Vagina (tissue), 2 donors: ENCODE measurements around the gene CUX1. TPM values are rescaled to one million over a fixed set of nuclear protein-coding genes. Genes with fewer than 3 reads are reported as not detected.
"Not testable (repeated sequence)": the region's sequence is repeated elsewhere in the genome, so short reads cannot be mapped to it uniquely, and the experiment has no call there.

Experiments
- DNase-seq, 2 donors: peaks; one replicate each; pipeline ENCODE4 v3.0.0-alpha.2; 2017; ENCODE audit errors: extremely low spot score in 2 of 2
- H3K27ac ChIP-seq: fragments of 200-600 bp; sonication (generic); one replicate; pipeline ENCODE4 v1.5.1; 2019
- H3K27me3 ChIP-seq: fragments of 200-600 bp; sonication (generic); one replicate; pipeline ENCODE4 v1.5.1; 2019
- H3K36me3 ChIP-seq, 2 donors: fragments of 200-600 bp; sonication (generic); one replicate each; pipeline ENCODE4 v1.5.1; 2017 to 2019
- H3K4me1 ChIP-seq: fragments of 200-600 bp; sonication (generic); one replicate; pipeline ENCODE4 v1.5.1; 2019
- H3K4me3 ChIP-seq, 2 donors: fragments of 200-600 bp; sonication (generic); 1 replicate in 1 of 2; 2 replicates in 1 of 2; pipeline ENCODE4 v1.5.1; 2016 to 2019
- H3K9me3 ChIP-seq: fragments of 200-600 bp; sonication (generic); one replicate; pipeline ENCODE4 v1.5.1; 2019
- POLR2A ChIP-seq, 2 donors: fragments of 450-650 bp; IDR thresholded peaks; one replicate each; pipeline ENCODE4 v1.6.1; 2017; ENCODE audit warnings: antibody characterized with exemption in 2 of 2, mild to moderate bottlenecking in 2 of 2, moderate library complexity in 2 of 2
- POLR2AphosphoS5 ChIP-seq, 2 donors: sonication (generic); formaldehyde crosslinking; IDR thresholded peaks; one replicate each; pipeline ENCODE4 v1.9.0; 2017; ENCODE audit warnings: antibody characterized with exemption in 2 of 2, mild to moderate bottlenecking in 2 of 2, low read depth in 1 of 2; ENCODE audit not compliant: insufficient read depth in 1 of 2
- intact Hi-C: fragments of 100-400 bp; cut with DNase I; formaldehyde crosslinking; loops from one replicate; pipeline ENCODE4 v1.15.1; 2023
- total RNA-seq: library from RNA; depleted of rRNA; stranded (reverse); fragments of >200 nt; gene quantifications from one replicate; pipeline ENCODE4 v1.2.3, GENCODE V29; 2016
- TF ChIP-seq, protein P1 (sequence below), 3 experiments: fragments of 450-650 bp in 2 of 3; fragments of 200-600 bp in 1 of 3; sonication (generic) in 1 of 3; IDR thresholded peaks; one replicate each; pipeline ENCODE4 v1.5.1; 2017 to 2019; ENCODE audit warnings: antibody characterized with exemption in 3 of 3, mild to moderate bottlenecking in 2 of 3, moderate library complexity in 2 of 3

The CUX1 gene
- total RNA-seq, 1 donor from 2014 or later = 65.3 TPM

DNA sequence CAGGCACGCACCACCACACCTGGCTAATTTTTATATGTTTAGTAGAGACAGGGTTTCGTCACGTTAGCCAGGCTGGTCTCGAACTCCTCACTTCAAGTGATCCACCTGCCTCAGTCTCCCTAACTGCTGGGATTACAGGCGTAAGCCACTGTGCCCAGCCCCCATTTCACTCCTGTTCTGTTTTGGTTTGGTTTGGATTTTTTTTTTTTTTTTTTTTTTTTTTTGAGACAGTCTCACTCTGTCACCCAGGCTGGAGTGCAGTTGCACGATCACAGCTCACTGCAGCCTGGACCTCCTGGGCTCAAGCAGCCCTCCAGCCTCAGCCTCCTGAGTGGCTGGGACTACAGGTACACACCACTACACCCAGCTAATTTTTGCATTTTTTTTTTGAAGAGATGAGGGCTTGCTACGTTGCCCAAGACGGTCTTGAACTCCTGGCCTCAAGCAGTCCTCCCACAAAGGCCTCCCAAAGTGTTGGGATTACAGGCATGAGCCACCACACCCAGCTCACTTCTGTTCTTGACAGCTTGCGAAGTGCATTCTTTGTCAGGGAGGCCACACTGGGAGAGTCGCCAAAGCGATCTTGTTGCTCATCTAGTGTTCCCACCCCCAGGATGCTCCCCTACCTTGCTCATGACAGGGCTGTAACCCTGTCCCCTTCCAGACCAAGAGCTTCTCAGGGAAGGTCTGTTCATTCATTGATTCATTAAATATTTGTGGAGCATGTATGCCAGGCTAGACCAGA is 229.1 kb downstream of the CUX1 start:
- H3K27me3 ChIP-seq = no peaks in the 10 kb centered on the region
- H3K36me3 ChIP-seq = no peaks in the 10 kb centered on the region
- H3K9me3 ChIP-seq = no peaks in the 10 kb centered on the region
- peaks cover 14% of the 10 kb centered on the region for H3K4me1 ChIP-seq
- DNase-seq = no peak
- TF ChIP-seq POLR2A (IDR thresholded peaks at IDR 0.05) (no peak), POLR2AphosphoS5 (IDR thresholded peaks at IDR 0.05; ENCODE audit: insufficient read depth in 1 of 2, low read depth in 1 of 2) (no peak)
- TF ChIP-seq, protein P1, sequence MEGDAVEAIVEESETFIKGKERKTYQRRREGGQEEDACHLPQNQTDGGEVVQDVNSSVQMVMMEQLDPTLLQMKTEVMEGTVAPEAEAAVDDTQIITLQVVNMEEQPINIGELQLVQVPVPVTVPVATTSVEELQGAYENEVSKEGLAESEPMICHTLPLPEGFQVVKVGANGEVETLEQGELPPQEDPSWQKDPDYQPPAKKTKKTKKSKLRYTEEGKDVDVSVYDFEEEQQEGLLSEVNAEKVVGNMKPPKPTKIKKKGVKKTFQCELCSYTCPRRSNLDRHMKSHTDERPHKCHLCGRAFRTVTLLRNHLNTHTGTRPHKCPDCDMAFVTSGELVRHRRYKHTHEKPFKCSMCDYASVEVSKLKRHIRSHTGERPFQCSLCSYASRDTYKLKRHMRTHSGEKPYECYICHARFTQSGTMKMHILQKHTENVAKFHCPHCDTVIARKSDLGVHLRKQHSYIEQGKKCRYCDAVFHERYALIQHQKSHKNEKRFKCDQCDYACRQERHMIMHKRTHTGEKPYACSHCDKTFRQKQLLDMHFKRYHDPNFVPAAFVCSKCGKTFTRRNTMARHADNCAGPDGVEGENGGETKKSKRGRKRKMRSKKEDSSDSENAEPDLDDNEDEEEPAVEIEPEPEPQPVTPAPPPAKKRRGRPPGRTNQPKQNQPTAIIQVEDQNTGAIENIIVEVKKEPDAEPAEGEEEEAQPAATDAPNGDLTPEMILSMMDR (IDR thresholded peaks at IDR 0.05) = no peak
- intact Hi-C loops = no loop called here
- H3K4me3 ChIP-seq = no peak overlapping the region
- no peak overlapping the region for H3K27ac ChIP-seq

DNA sequence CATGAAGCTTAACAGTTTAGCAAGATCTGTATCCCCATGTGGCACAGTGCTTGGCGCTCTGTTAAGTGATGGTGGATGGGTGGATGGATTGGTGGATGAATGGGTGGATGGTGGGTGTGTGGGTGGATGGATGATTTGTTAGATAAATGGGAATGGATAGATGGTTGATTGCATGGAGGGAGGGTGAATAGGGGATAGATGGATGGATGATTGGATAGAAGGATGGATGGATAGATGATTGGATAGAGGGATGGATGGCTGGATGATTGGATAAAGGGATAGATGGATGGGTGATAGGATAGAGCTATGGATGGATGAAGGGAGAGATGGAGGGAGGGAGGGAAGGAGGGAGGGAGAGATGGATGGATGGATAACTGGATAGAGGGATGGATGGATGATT is 229.7 kb downstream of the CUX1 start:
- Histone ChIP-seq H3K36me3 (no peaks in the 10 kb centered on the region), H3K27ac (no peak overlapping the region), H3K9me3 (no peaks in the 10 kb centered on the region), H3K4me3 (no peak overlapping the region), H3K27me3 (no peaks in the 10 kb centered on the region), H3K4me1 (peaks cover 14% of the 10 kb centered on the region)
- intact Hi-C loops = no loop called here
- TF ChIP-seq, protein P1 (IDR thresholded peaks at IDR 0.05) = no peak
- no peak for TF ChIP-seq POLR2A (IDR thresholded peaks at IDR 0.05)
- TF ChIP-seq POLR2AphosphoS5 (IDR thresholded peaks at IDR 0.05; ENCODE audit: insufficient read depth in 1 of 2, low read depth in 1 of 2) = no peak
- no peak for DNase-seq

DNA sequence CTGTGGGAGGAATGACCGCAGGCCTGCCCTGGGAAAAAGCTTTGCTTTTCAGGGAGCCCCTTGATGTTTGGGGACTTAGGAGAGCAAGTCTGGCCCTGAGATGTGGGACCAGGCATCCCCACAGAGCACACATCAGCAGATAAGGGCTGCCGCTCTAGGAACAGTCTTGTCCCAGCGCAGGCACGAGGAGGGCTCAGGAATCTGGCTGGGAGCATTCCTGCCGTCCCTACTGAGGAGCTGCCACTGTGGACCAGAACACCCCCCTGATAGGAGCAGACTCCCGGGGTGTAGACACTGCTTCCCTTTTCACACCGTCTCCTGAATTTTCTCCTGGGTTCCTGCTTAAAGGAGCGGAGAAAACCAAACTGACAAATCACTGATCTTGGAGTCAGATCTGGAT is 232.3 kb downstream of the CUX1 start:
- Histone ChIP-seq H3K9me3 (no peaks in the 10 kb centered on the region), H3K4me3 (no peak overlapping the region), H3K27me3 (no peaks in the 10 kb centered on the region), H3K36me3 (no peaks in the 10 kb centered on the region), H3K27ac (no peak overlapping the region), H3K4me1 (peaks cover 11% of the 10 kb centered on the region)
- no peak for DNase-seq
- intact Hi-C loops = no loop called here
- no peak for TF ChIP-seq POLR2A (IDR thresholded peaks at IDR 0.05)
- TF ChIP-seq, protein P1 (IDR thresholded peaks at IDR 0.05) = no peak
- no peak for TF ChIP-seq POLR2AphosphoS5 (IDR thresholded peaks at IDR 0.05; ENCODE audit: insufficient read depth in 1 of 2, low read depth in 1 of 2)

DNA sequence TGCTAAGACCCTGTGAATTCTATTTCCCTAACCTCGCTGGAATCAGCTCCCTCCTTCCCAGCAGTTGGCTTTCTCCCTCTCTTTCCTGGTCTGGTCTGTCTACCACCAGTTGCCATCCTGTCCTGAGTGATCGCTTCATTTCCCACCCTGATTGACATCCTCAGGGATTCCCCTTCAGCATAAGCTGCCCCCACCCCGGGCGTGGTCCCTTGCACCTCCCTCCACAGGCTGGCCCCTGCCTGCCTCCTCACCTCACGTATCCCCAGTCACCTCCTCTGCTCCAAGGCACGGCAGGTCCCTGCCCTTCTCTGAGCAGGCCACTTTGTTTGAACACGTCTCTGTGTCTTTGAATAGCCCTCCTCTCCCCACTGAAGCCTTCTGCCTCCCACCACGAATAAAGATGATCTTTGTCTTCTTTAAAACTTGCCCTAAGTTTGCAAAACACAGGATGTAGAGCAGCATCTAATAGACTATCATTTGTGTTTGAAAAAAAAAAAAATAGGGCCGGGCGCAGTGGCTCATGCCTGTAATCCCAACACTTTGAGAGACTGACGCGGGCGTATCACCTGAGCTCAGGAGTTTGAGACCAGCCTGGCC is 233.5 kb downstream of the CUX1 start:
- no peak overlapping the region for H3K4me3 ChIP-seq
- H3K9me3 ChIP-seq = no peaks in the 10 kb centered on the region
- no peak overlapping the region for H3K27ac ChIP-seq
- H3K4me1 ChIP-seq = no peaks in the 10 kb centered on the region
- no peak for DNase-seq
- H3K36me3 ChIP-seq = no peaks in the 10 kb centered on the region
- H3K27me3 ChIP-seq = no peaks in the 10 kb centered on the region
- TF ChIP-seq POLR2A (IDR thresholded peaks at IDR 0.05) (no peak), POLR2AphosphoS5 (IDR thresholded peaks at IDR 0.05; ENCODE audit: insufficient read depth in 1 of 2, low read depth in 1 of 2) (no peak)
- TF ChIP-seq, protein P1 (IDR thresholded peaks at IDR 0.05) = no peak
- intact Hi-C loops = no loop called here

DNA sequence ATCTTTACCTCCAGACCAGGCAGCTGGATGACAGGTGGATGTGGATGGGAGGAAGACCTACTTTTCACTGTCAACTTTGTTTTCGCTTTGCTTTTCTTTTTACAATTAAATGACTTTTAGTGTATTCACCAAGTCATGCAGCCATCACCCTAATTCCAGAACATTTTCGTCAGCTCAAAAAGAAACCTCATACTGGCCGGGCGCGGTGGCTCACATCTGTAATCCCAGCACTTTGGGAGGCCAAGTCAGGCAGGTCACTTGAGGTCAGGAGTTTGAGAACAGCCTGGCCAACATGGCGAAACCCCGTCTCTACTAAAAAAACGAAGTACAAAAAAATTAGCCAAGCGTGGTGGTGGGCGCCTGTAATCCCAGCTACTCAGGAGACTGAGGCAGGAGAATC is 234.3 kb downstream of the CUX1 start:
- H3K9me3 ChIP-seq, DNase-seq, H3K4me3 ChIP-seq, H3K27me3 ChIP-seq, H3K36me3 ChIP-seq, H3K4me1 ChIP-seq, H3K27ac ChIP-seq, intact Hi-C loops: not testable (repeated sequence)
